Endodermal cell (in vitro differentiated cells): ENCODE data around the gene CDC42EP2. TPM values are rescaled to one million over a fixed set of nuclear protein-coding genes. Genes with fewer than 3 reads are reported as not detected.

Source experiments
- DNase-seq: peaks from one replicate; pipeline ENCODE4 v3.0.0-alpha.2; 2017
- H3K27ac ChIP-seq: 2 replicates; pipeline ENCODE4 v1.5.1; 2013; ENCODE audit warnings: mild to moderate bottlenecking, low read depth, low read length, moderate library complexity
- H3K27me3 ChIP-seq: 2 replicates; pipeline ENCODE4 v1.6.1; 2013; ENCODE audit warnings: mild to moderate bottlenecking, low read length, moderate library complexity; ENCODE audit not compliant: insufficient read depth, control insufficient read depth, poor library complexity, severe bottlenecking
- H3K36me3 ChIP-seq: 2 replicates; pipeline ENCODE4 v1.7.0; 2013; ENCODE audit warnings: mild to moderate bottlenecking, low read length, moderate library complexity; ENCODE audit not compliant: control insufficient read depth, insufficient read depth
- H3K4me1 ChIP-seq: one replicate; pipeline ENCODE4 v1.7.0; 2013; ENCODE audit warnings: low read length; ENCODE audit not compliant: control insufficient read depth, insufficient read depth
- H3K4me3 ChIP-seq: 2 replicates; pipeline ENCODE4 v1.5.1; 2013; ENCODE audit warnings: mild to moderate bottlenecking, low read length, moderate library complexity
- H3K9ac ChIP-seq: 2 replicates; pipeline ENCODE4 v1.6.1; 2013; ENCODE audit warnings: mild to moderate bottlenecking, low read length, moderate library complexity; ENCODE audit not compliant: poor library complexity, severe bottlenecking; ENCODE audit errors: extremely low read depth
- H3K9me3 ChIP-seq: 2 replicates; pipeline ENCODE4 v1.6.1; 2013; ENCODE audit warnings: mild to moderate bottlenecking, low read length, moderate library complexity; ENCODE audit not compliant: control insufficient read depth
- H3K27ac Mint-ChIP-seq: 2 replicates; pipeline ENCODE4 v1.8.0; 2020; ENCODE audit warnings: mixed read lengths
- H3K27me3 Mint-ChIP-seq: 2 replicates; pipeline ENCODE4 v1.8.0; 2021; ENCODE audit warnings: mild to moderate bottlenecking, mixed read lengths; ENCODE audit not compliant: insufficient read depth
- H3K36me3 Mint-ChIP-seq: 2 replicates; pipeline ENCODE4 v1.8.0; 2020; ENCODE audit warnings: low read depth, mixed read lengths
- H3K4me1 Mint-ChIP-seq: 2 replicates; pipeline ENCODE4 v1.8.0; 2020; ENCODE audit warnings: mixed read lengths
- H3K4me3 Mint-ChIP-seq: 2 replicates; pipeline ENCODE4 v1.8.0; 2020; ENCODE audit warnings: mild to moderate bottlenecking, moderate library complexity, mixed read lengths
- H3K9me3 Mint-ChIP-seq: 2 replicates; pipeline ENCODE4 v1.8.0; 2020; ENCODE audit warnings: mild to moderate bottlenecking, mixed read lengths
- CTCF ChIP-seq: fragments of 200-600 bp; sonication (generic); conservative IDR thresholded peaks from 2 replicates; pipeline ENCODE4 v1.5.0; 2021; ENCODE audit warnings: antibody characterized with exemption, mild to moderate bottlenecking
- WGBS, 2 experiments: methylation state at CpG; one replicate each; pipeline versions ENCODE4 v1.1.5 to v1.1.7; 2013; ENCODE audit warnings: missing lambda C conversion rate in 2 of 2, mixed read lengths in 1 of 2; ENCODE audit not compliant: insufficient coverage in 1 of 2, insufficient read length in 1 of 2; 5-methylcytosine and 5-hydroxymethylcytosine counted together
- total RNA-seq, 2 donors: library from RNA; stranded (reverse); fragmentation: NEBNext Ultra II Directional in 1 of 2; extraction: Animal tissue kit (Norgen Biotek cat#: 25700) in 1 of 2; gene quantifications; 2 replicates in 1 of 2; 3 replicates in 1 of 2; pipeline ENCODE4 v1.2.1, GENCODE V29; 2021

The CDC42EP2 gene
- total RNA-seq, 2 donors from 2014 or later: 5.9 to 6.9 TPM

GRCh38 chr11:65363770-65364169 is 49.1 kb downstream of the CDC42EP2 start:
- Mint-ChIP-seq H3K27ac (no peak overlapping the region), H3K36me3 (no peaks in the 10 kb centered on the region), H3K27me3 (peaks cover 3% of the 10 kb centered on the region), H3K4me3 (no peak overlapping the region), H3K9me3 (no peaks in the 10 kb centered on the region), H3K4me1 (peaks cover 11% of the 10 kb centered on the region)
- no peaks in the 10 kb centered on the region for H3K4me1 ChIP-seq
- no peaks in the 10 kb centered on the region for H3K36me3 ChIP-seq
- H3K4me3 ChIP-seq: no peak overlapping the region
- no peaks in the 10 kb centered on the region for H3K9me3 ChIP-seq
- H3K27me3 ChIP-seq: no peaks in the 10 kb centered on the region
- no peak for TF ChIP-seq CTCF
- WGBS, 2 experiments: 74 to 100% methylated on average over 1 to 3 of the region's 3 CpGs
- no peak for DNase-seq
- no peak overlapping the region for H3K9ac ChIP-seq
- H3K27ac ChIP-seq: no peak overlapping the region

- H3K36me3 Mint-ChIP-seq: no peaks in the 10 kb centered on the region
- DNase-seq: peak; percentile 74
- H3K27me3 Mint-ChIP-seq: peaks cover 1% of the 10 kb centered on the region
- H3K9ac ChIP-seq: no peak overlapping the region
- no peak overlapping the region for H3K4me3 Mint-ChIP-seq
- no peaks in the 10 kb centered on the region for H3K36me3 ChIP-seq
- H3K27me3 ChIP-seq: no peaks in the 10 kb centered on the region
- H3K4me3 ChIP-seq: no peak overlapping the region
- H3K27ac ChIP-seq: no peak overlapping the region
- 16% methylated on average over 4 of the region's 4 CpGs for WGBS, 2 experiments
- peak overlapping the region; percentile 55 for H3K27ac Mint-ChIP-seq
- peaks cover 3% of the 10 kb centered on the region for H3K4me1 ChIP-seq
- peak; percentile 88 for TF ChIP-seq CTCF
- no peaks in the 10 kb centered on the region for H3K9me3 ChIP-seq
- H3K4me1 Mint-ChIP-seq: peaks cover 11% of the 10 kb centered on the region
- H3K9me3 Mint-ChIP-seq: no peaks in the 10 kb centered on the region
Measured at GRCh38 chr11:65366340-65366773, 51.7 kb downstream of the CDC42EP2 start.

- Histone ChIP-seq H3K27ac (no peak overlapping the region), H3K36me3 (no peaks in the 10 kb centered on the region), H3K4me1 (peaks cover 4% of the 10 kb centered on the region), H3K9me3 (no peaks in the 10 kb centered on the region), H3K9ac (no peak overlapping the region), H3K4me3 (no peak overlapping the region), H3K27me3 (no peaks in the 10 kb centered on the region)
- H3K4me3 Mint-ChIP-seq: no peak overlapping the region
- peaks cover 7% of the 10 kb centered on the region for H3K4me1 Mint-ChIP-seq
- no peaks in the 10 kb centered on the region for H3K27me3 Mint-ChIP-seq
- DNase-seq: no peak
- H3K27ac Mint-ChIP-seq: no peak overlapping the region
- WGBS, 2 experiments: 92 to 97% methylated on average over 6 of the region's 6 CpGs
- TF ChIP-seq CTCF: no peak
- no peaks in the 10 kb centered on the region for H3K36me3 Mint-ChIP-seq
- H3K9me3 Mint-ChIP-seq: no peaks in the 10 kb centered on the region
Measured at GRCh38 chr11:65370659-65371049, 56.0 kb downstream of the CDC42EP2 start.

Other genes starting within 250 kb of the CDC42EP2 start
- 10 to 100 TPM; 48.1 to 82.6 TPM for gene CDCA5, start 230.8 kb upstream of the CDC42EP2 start, total RNA-seq
- 10 to 100 TPM; 35.7 to 46.6 TPM for gene ZFPL1, start 230.6 kb upstream of the CDC42EP2 start, total RNA-seq
- 100 to 1,000 TPM; 107 to 113 TPM for gene VPS51, start 218.7 kb upstream of the CDC42EP2 start, total RNA-seq
- 100 to 1,000 TPM in 1 of 2 donors, 10 to 100 TPM in 1; 97.9 to 108 TPM for gene TM7SF2, start 203.0 kb upstream of the CDC42EP2 start, total RNA-seq
- gene ZNHIT2, start 197.2 kb upstream of the CDC42EP2 start, total RNA-seq: 10 to 100 TPM; 11.0 to 11.8 TPM
- gene FAU, start 192.7 kb upstream of the CDC42EP2 start, total RNA-seq: 100 to 1,000 TPM; 774 to 802 TPM
- 10 to 100 TPM; 53.9 to 56.6 TPM for gene MRPL49, start 192.5 kb upstream of the CDC42EP2 start, total RNA-seq
- gene SYVN1, start 180.3 kb upstream of the CDC42EP2 start, total RNA-seq: 10 to 100 TPM; 30.4 to 39.5 TPM
- under 1 TPM in 1 of 2 donors, not detected in 1; 0.46 TPM for gene SPDYC, start 144.6 kb upstream of the CDC42EP2 start, total RNA-seq
- 100 to 1,000 TPM; 183 to 223 TPM for gene CAPN1, start 132.9 kb upstream of the CDC42EP2 start, total RNA-seq
- 10 to 100 TPM; 42.2 to 65.0 TPM for gene POLA2, start 52.9 kb upstream of the CDC42EP2 start, total RNA-seq
- 10 to 100 TPM; 75.8 to 80.9 TPM for gene DPF2, start 19.0 kb downstream of the CDC42EP2 start, total RNA-seq
- gene TIGD3, start 39.9 kb downstream of the CDC42EP2 start, total RNA-seq: 1 to 10 TPM in 1 of 2 donors, under 1 TPM in 1; 0.99 to 1.0 TPM
- 1 to 10 TPM; 3.0 to 6.3 TPM for gene SLC25A45, start 67.8 kb downstream of the CDC42EP2 start, total RNA-seq
- gene FRMD8, start 71.8 kb downstream of the CDC42EP2 start, total RNA-seq: 10 to 100 TPM; 27.4 to 29.6 TPM
- 10 to 100 TPM; 61.3 to 85.2 TPM for gene NEAT1, start 107.9 kb downstream of the CDC42EP2 start, total RNA-seq
- gene MALAT1, start 184.2 kb downstream of the CDC42EP2 start, total RNA-seq: 1,000 to 10,000 TPM; 5,233 to 6,894 TPM
- 10 to 100 TPM; 62.9 to 67.4 TPM for gene SCYL1, start 210.2 kb downstream of the CDC42EP2 start, total RNA-seq
- 10 to 100 TPM; 19.7 to 24.2 TPM for gene LTBP3, start 243.5 kb downstream of the CDC42EP2 start, total RNA-seq